Measurements from ENCODE around the gene CCL7. TPM values are rescaled to one million over a fixed set of nuclear protein-coding genes. Genes with fewer than 3 reads are reported as not detected.

Gene CCL7
- total RNA-seq, 1 donor = 0.36 TPM

DNA sequence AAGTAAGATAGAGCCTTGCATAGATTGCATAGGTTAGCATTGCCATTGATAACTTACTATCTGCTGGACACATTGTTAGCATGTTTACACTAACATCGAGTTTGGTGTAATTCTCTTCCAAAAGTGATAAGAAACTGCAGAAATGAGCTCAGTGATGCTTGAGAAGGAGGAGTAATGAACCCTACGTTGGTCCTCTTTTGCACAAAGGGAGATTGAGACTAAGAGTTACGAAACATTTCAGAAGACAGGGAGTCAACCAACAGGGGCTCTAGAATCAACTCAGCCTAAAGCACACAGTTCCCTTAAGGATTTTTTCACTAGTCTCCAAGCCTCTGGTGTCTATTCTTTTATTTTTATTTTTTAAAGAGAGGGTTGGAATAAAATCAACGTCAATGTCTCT is 6.8 kb downstream of the CCL7 start:
- Histone ChIP-seq H3K4me3 (ENCODE audit: insufficient read depth, low read length) (no peak overlapping the region), H3K27me3 (ENCODE audit: insufficient read depth, low read length) (no peaks in the 10 kb centered on the region), H3K27ac (ENCODE audit: low read depth, low read length) (no peak overlapping the region), H3K9me3 (ENCODE audit: low read depth, low read length) (no peaks in the 10 kb centered on the region), H3K4me2 (ENCODE audit: insufficient read depth, low read length) (no peak overlapping the region), H3K79me2 (ENCODE audit: insufficient read depth, low read length) (no peaks in the 10 kb centered on the region), H3K4me1 (ENCODE audit: insufficient read depth, low read length) (peaks cover 7% of the 10 kb centered on the region), H2AFZ (ENCODE audit: low read length) (no peak overlapping the region), H3K36me3 (ENCODE audit: insufficient read depth, low read length) (no peaks in the 10 kb centered on the region), H4K20me1 (ENCODE audit: insufficient read depth, low read length) (no peaks in the 10 kb centered on the region)
- DNase-seq (ENCODE audit: insufficient read length, low spot score, missing footprints) = no peak
- TF ChIP-seq, protein P1, sequence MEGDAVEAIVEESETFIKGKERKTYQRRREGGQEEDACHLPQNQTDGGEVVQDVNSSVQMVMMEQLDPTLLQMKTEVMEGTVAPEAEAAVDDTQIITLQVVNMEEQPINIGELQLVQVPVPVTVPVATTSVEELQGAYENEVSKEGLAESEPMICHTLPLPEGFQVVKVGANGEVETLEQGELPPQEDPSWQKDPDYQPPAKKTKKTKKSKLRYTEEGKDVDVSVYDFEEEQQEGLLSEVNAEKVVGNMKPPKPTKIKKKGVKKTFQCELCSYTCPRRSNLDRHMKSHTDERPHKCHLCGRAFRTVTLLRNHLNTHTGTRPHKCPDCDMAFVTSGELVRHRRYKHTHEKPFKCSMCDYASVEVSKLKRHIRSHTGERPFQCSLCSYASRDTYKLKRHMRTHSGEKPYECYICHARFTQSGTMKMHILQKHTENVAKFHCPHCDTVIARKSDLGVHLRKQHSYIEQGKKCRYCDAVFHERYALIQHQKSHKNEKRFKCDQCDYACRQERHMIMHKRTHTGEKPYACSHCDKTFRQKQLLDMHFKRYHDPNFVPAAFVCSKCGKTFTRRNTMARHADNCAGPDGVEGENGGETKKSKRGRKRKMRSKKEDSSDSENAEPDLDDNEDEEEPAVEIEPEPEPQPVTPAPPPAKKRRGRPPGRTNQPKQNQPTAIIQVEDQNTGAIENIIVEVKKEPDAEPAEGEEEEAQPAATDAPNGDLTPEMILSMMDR (IDR thresholded peaks at IDR 0.05; ENCODE audit: extremely low read depth, low read depth, low read length) = no peak

DNA sequence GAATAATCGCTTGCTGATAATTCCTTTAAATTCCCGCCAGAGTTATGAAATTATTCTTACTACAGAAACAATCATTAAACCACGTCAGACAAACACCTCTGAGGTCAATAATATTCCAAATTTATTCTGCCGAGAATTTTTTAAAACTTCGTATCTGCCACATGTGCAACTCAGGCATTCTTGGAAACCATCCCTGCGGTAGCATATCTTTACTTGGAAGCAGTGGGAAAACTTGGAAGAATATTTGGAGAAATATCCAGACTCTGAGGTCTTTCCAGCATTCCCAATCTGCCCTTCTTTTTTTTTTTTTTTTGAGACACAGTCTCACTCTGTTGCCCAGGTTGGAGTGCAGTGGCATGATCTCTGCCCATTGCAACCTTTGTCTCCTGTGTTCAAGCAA is 13.6 kb downstream of the CCL7 start:
- Histone ChIP-seq H3K4me2 (ENCODE audit: insufficient read depth, low read length) (no peak overlapping the region), H3K4me3 (ENCODE audit: insufficient read depth, low read length) (no peak overlapping the region), H4K20me1 (ENCODE audit: insufficient read depth, low read length) (no peaks in the 10 kb centered on the region), H3K27ac (ENCODE audit: low read depth, low read length) (no peak overlapping the region), H3K9me3 (ENCODE audit: low read depth, low read length) (no peaks in the 10 kb centered on the region), H3K79me2 (ENCODE audit: insufficient read depth, low read length) (no peaks in the 10 kb centered on the region), H3K27me3 (ENCODE audit: insufficient read depth, low read length) (no peaks in the 10 kb centered on the region), H3K4me1 (ENCODE audit: insufficient read depth, low read length) (peaks cover 9% of the 10 kb centered on the region), H3K36me3 (ENCODE audit: insufficient read depth, low read length) (no peaks in the 10 kb centered on the region), H2AFZ (ENCODE audit: low read length) (no peak overlapping the region)
- DNase-seq (ENCODE audit: insufficient read length, low spot score, missing footprints) = no peak
- TF ChIP-seq, protein P1 (IDR thresholded peaks at IDR 0.05; ENCODE audit: extremely low read depth, low read depth, low read length) = no peak

DNA sequence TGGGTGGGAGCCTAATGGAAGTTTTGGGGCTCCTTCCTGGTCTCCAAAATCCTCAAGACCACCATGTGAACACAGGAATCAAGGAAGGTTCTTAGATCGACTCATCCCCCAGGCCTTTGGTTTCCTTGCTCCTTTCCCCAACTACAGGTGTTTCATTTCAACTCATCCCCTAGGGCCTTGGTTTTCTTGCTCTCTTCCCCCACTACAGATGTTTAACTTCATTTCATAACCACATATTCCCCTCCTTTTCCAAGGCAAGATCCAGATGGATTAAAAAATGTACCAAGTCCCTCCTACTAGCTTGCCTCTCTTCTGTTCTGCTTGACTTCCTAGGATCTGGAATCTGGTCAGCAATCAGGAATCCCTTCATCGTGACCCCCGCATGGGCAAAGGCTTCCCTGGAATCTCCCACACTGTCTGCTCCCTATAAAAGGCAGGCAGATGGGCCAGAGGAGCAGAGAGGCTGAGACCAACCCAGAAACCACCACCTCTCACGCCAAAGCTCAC is 15.3 kb downstream of the CCL7 start, which contains the start of gene CCL11:
TSS of gene CCL11 (plus strand) at position 457 of the 507 bp plus-strand sequence. CDS start 67 bp downstream, outside the sequence.
- H3K27me3 ChIP-seq (ENCODE audit: insufficient read depth, low read length) = no peaks in the 10 kb centered on the region
- no peaks in the 10 kb centered on the region for H3K36me3 ChIP-seq (ENCODE audit: insufficient read depth, low read length)
- H4K20me1 ChIP-seq (ENCODE audit: insufficient read depth, low read length) = no peaks in the 10 kb centered on the region
- H3K4me1 ChIP-seq (ENCODE audit: insufficient read depth, low read length) = peaks cover 9% of the 10 kb centered on the region
- H3K4me3 ChIP-seq (ENCODE audit: insufficient read depth, low read length) = no peak within 1 kb of the TSS
- no peak for DNase-seq (ENCODE audit: insufficient read length, low spot score, missing footprints)
- TF ChIP-seq, protein P1 (IDR thresholded peaks at IDR 0.05; ENCODE audit: extremely low read depth, low read depth, low read length) = no peak
- H3K27ac ChIP-seq (ENCODE audit: low read depth, low read length) = no peak within 1 kb of the TSS
- no peaks in the 10 kb centered on the region for H3K9me3 ChIP-seq (ENCODE audit: low read depth, low read length)
- H2AFZ ChIP-seq (ENCODE audit: low read length) = no peak within 1 kb of the TSS
- no peaks in the 10 kb centered on the region for H3K79me2 ChIP-seq (ENCODE audit: insufficient read depth, low read length)
- H3K4me2 ChIP-seq (ENCODE audit: insufficient read depth, low read length) = no peak within 1 kb of the TSS

DNA sequence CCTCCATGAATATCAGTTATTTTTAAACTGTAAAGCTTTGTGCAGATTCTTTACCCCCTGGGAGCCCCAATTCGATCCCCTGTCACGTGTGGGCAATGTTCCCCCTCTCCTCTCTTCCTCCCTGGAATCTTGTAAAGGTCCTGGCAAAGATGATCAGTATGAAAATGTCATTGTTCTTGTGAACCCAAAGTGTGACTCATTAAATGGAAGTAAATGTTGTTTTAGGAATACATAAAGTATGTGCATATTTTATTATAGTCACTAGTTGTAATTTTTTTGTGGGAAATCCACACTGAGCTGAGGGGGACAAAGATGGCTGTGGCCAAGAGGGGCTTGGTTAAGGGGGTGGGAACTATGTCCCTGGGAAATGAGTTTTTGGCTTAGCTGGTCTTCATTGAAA is 17.9 kb downstream of the CCL7 start:
- H3K4me1 ChIP-seq (ENCODE audit: insufficient read depth, low read length) = peaks cover 9% of the 10 kb centered on the region
- H3K79me2 ChIP-seq (ENCODE audit: insufficient read depth, low read length) = no peaks in the 10 kb centered on the region
- H3K9me3 ChIP-seq (ENCODE audit: low read depth, low read length) = no peaks in the 10 kb centered on the region
- no peaks in the 10 kb centered on the region for H3K27me3 ChIP-seq (ENCODE audit: insufficient read depth, low read length)
- H3K4me2 ChIP-seq (ENCODE audit: insufficient read depth, low read length) = peak overlapping the region; percentile 48
- no peaks in the 10 kb centered on the region for H4K20me1 ChIP-seq (ENCODE audit: insufficient read depth, low read length)
- TF ChIP-seq, protein P1 (IDR thresholded peaks at IDR 0.05; ENCODE audit: extremely low read depth, low read depth, low read length) = no peak
- no peak overlapping the region for H2AFZ ChIP-seq (ENCODE audit: low read length)
- DNase-seq (ENCODE audit: insufficient read length, low spot score, missing footprints) = no peak
- H3K4me3 ChIP-seq (ENCODE audit: insufficient read depth, low read length) = no peak overlapping the region
- H3K27ac ChIP-seq (ENCODE audit: low read depth, low read length) = no peak overlapping the region
- no peaks in the 10 kb centered on the region for H3K36me3 ChIP-seq (ENCODE audit: insufficient read depth, low read length)
